Transverse colon (tissue), 4 donors: ENCODE measurements around the gene LYRM1. TPM values are rescaled to one million over a fixed set of nuclear protein-coding genes. Genes with fewer than 3 reads are reported as not detected.

ENCODE experiments used
- DNase-seq: peaks from one replicate; pipeline ENCODE4 v3.0.0-alpha.2; 2019
- H3K27ac ChIP-seq, 4 donors: fragments of 200-600 bp; sonication (generic); 2 replicates each; pipeline ENCODE4 v1.5.1; 2016 to 2018; ENCODE audit warnings: inconsistent platforms in 4 of 4
- H3K27me3 ChIP-seq: fragments of 200-600 bp; sonication (generic); 2 replicates; pipeline ENCODE4 v1.5.1; 2017; ENCODE audit warnings: inconsistent platforms
- H3K36me3 ChIP-seq, 4 donors: fragments of 200-600 bp; sonication (generic); 2 replicates each; pipeline ENCODE4 v1.5.1; 2017 to 2019; ENCODE audit warnings: inconsistent platforms in 4 of 4
- H3K4me1 ChIP-seq, 4 donors: fragments of 200-600 bp; sonication (generic); 2 replicates each; pipeline ENCODE4 v1.5.1; 2017 to 2020; ENCODE audit warnings: inconsistent platforms in 4 of 4
- H3K4me3 ChIP-seq, 4 donors: fragments of 200-600 bp; sonication (generic); 1 replicate in 1 of 4; 2 replicates in 3 of 4; pipeline versions ENCODE4 v1.5.1 to v1.6.1; 2017 to 2019; ENCODE audit warnings: inconsistent platforms in 4 of 4
- H3K9me3 ChIP-seq, 2 donors: fragments of 200-600 bp; sonication (generic); 2 replicates each; pipeline ENCODE4 v1.5.1; 2017 to 2019; ENCODE audit warnings: inconsistent platforms in 2 of 2
- CTCF ChIP-seq, 5 experiments: fragments of 200-600 bp in 3 of 5; fragments of 450-650 bp in 2 of 5; sonication (generic) in 3 of 5; IDR thresholded peaks; 1 replicate in 2 of 5; 2 replicates in 3 of 5; pipeline ENCODE4 v1.5.1; 2016 to 2017; ENCODE audit warnings: antibody characterized with exemption in 5 of 5, inconsistent platforms in 3 of 5, mild to moderate bottlenecking in 2 of 5, moderate library complexity in 1 of 5
- EP300 ChIP-seq: sonication (generic); formaldehyde crosslinking; IDR thresholded peaks from one replicate; pipeline ENCODE4 v1.6.1; 2017; ENCODE audit warnings: antibody characterized with exemption, low read depth
- POLR2A ChIP-seq: fragments of 450-650 bp; IDR thresholded peaks from one replicate; pipeline ENCODE4 v1.6.1; 2016; ENCODE audit warnings: antibody characterized with exemption, mild to moderate bottlenecking, moderate library complexity
- POLR2AphosphoS5 ChIP-seq, 3 donors: sonication (generic); formaldehyde crosslinking; IDR thresholded peaks; one replicate each; pipeline ENCODE4 v1.6.1; 2016; ENCODE audit warnings: antibody characterized with exemption in 3 of 3
- WGBS, 2 donors: methylation state at CpG; one replicate each; pipeline ENCODE4 v1.1.5; 2018; ENCODE audit warnings: low coverage in 1 of 2; 5-methylcytosine and 5-hydroxymethylcytosine counted together
- in situ Hi-C, 4 donors: fragments of 200-750 bp; cut with MboI; loops; one replicate each; pipeline versions ENCODE4 v1.15.0 to v1.15.1; 2017; ENCODE audit warnings: low sequenced_read_pairs in 3 of 4, low pct_ligation_motif_present in 1 of 4, low pct_unique_long_range_greater_than_20kb in 1 of 4
- intact Hi-C: fragments of 100-400 bp; cut with DNase I; formaldehyde crosslinking; loops from one replicate; pipeline ENCODE4 v1.15.1; 2023; ENCODE audit warnings: low total_unique reads
- total RNA-seq, 4 donors: library from RNA; depleted of rRNA; stranded (reverse); fragments of >200 nt; gene quantifications; one replicate each; pipeline ENCODE4 v1.1.0, GENCODE V29; 2016

LYRM1 gene
- total RNA-seq, 4 donors from 2014 or later = 7.9 to 74.6 (median 27.5) TPM

GRCh38 chr16:20952139-20952920 is 51.8 kb downstream of the LYRM1 start:
- in situ Hi-C loops (no loop called here), intact Hi-C loops (no loop called here)
- Histone ChIP-seq H3K4me1 (no peaks in the 10 kb centered on the region), H3K9me3 (no peaks in the 10 kb centered on the region), H3K4me3 (no peak overlapping the region), H3K36me3 (no peaks in the 10 kb centered on the region), H3K27me3 (no peaks in the 10 kb centered on the region), H3K27ac (no peak overlapping the region)
- no peak for TF ChIP-seq POLR2AphosphoS5 (IDR thresholded peaks at IDR 0.05)
- 83 to 91% methylated on average over 7 to 13 of the region's 13 CpGs for WGBS, 2 donors
- no peak for DNase-seq

- Histone ChIP-seq H3K4me3 (no peak overlapping the region), H3K36me3 (no peaks in the 10 kb centered on the region), H3K27ac (no peak overlapping the region), H3K9me3 (no peaks in the 10 kb centered on the region), H3K27me3 (no peaks in the 10 kb centered on the region), H3K4me1 (no peaks in the 10 kb centered on the region)
- intact Hi-C loops = no loop called here
- 86 to 100% methylated on average over 1 to 11 of the region's 11 CpGs for WGBS, 2 donors
- in situ Hi-C loops = no loop called here
- DNase-seq = no peak
- no peak for TF ChIP-seq EP300
- no peak for TF ChIP-seq POLR2AphosphoS5 (IDR thresholded peaks at IDR 0.05)
- TF ChIP-seq POLR2A = no peak
- no peak for TF ChIP-seq CTCF (IDR thresholded peaks at IDR 0.05)
These were observed 54.0 kb downstream of the LYRM1 start for GRCh38 chr16:20954574-20954973.

- DNase-seq = no peak
- Histone ChIP-seq H3K9me3 (no peaks in the 10 kb centered on the region), H3K4me3 (no peak overlapping the region), H3K27ac (no peak overlapping the region), H3K36me3 (no peaks in the 10 kb centered on the region), H3K4me1 (no peaks in the 10 kb centered on the region), H3K27me3 (no peaks in the 10 kb centered on the region)
- intact Hi-C loops (no loop called here), in situ Hi-C loops (no loop called here)
- 33 to 70% methylated on average over 1 to 3 of the region's 3 CpGs for WGBS, 2 donors
- TF ChIP-seq POLR2A (no peak), EP300 (no peak), POLR2AphosphoS5 (IDR thresholded peaks at IDR 0.05) (no peak), CTCF (IDR thresholded peaks at IDR 0.05) (no peak)
These were observed 55.7 kb downstream of the LYRM1 start for GRCh38 chr16:20956319-20956718.

- in situ Hi-C loops (no loop called here), intact Hi-C loops (no loop called here)
- Histone ChIP-seq H3K4me3 (no peak overlapping the region), H3K27ac (no peak overlapping the region), H3K36me3 (no peaks in the 10 kb centered on the region), H3K27me3 (no peaks in the 10 kb centered on the region), H3K4me1 (no peaks in the 10 kb centered on the region), H3K9me3 (no peaks in the 10 kb centered on the region)
- no peak for DNase-seq
- TF ChIP-seq CTCF (IDR thresholded peaks at IDR 0.05) = no peak
- no peak for TF ChIP-seq POLR2AphosphoS5 (IDR thresholded peaks at IDR 0.05)
- TF ChIP-seq EP300 = no peak
- no peak for TF ChIP-seq POLR2A
- 80 to 82% methylated on average over 1 to 3 of the region's 3 CpGs for WGBS, 2 donors
These were observed 56.6 kb downstream of the LYRM1 start for GRCh38 chr16:20957153-20957552.

GRCh38 chr16:20960899-20961298 is 60.3 kb downstream of the LYRM1 start:
- Histone ChIP-seq H3K36me3 (no peaks in the 10 kb centered on the region), H3K27ac (no peak overlapping the region), H3K27me3 (no peaks in the 10 kb centered on the region), H3K4me3 (no peak overlapping the region), H3K4me1 (no peaks in the 10 kb centered on the region), H3K9me3 (no peaks in the 10 kb centered on the region)
- intact Hi-C loops = no loop called here
- WGBS, 2 donors = 86 to 94% methylated on average over 2 to 5 of the region's 5 CpGs
- DNase-seq = no peak
- no peak for TF ChIP-seq POLR2A
- TF ChIP-seq EP300 = no peak
- TF ChIP-seq CTCF (IDR thresholded peaks at IDR 0.05) = no peak
- no peak for TF ChIP-seq POLR2AphosphoS5 (IDR thresholded peaks at IDR 0.05)
- in situ Hi-C loops = no loop called here
